ENCODE results near the gene ZBED6.

ZBED6 gene

GRCh38 chr1:203768256-203768655 is 27.2 kb upstream of the ZBED6 start:
- Histone ChIP-seq H3K23ac (ENCODE audit: low read depth, low read length, poor library complexity) (no peak overlapping the region), H3K36me3 (replicated peaks in 1 of 2; ENCODE audit: control insufficient read depth in 2 of 2, insufficient read depth in 2 of 2, low read length in 2 of 2) (no peaks in the 10 kb centered on the region), H2BK120ac (ENCODE audit: low read depth, low read length) (no peak overlapping the region), H4K91ac (ENCODE audit: low read depth, low read length, poor library complexity) (no peak overlapping the region), H4K8ac (ENCODE audit: low read depth, low read length) (no peak overlapping the region), H3K27me3 (ENCODE audit: control insufficient read depth in 3 of 3, insufficient read depth in 3 of 3, low read depth in 1 of 3, low read length in 3 of 3) (peaks cover 0 to 8% (median 0%) of the 10 kb centered on the region in 3 experiments), H2BK15ac (ENCODE audit: low read length) (no peak overlapping the region), H2AFZ (ENCODE audit: low read length) (no peak overlapping the region), H3K4me3 (ENCODE audit: low read length in 2 of 2) (no peak overlapping the region), H3K4ac (ENCODE audit: low read length) (no peak overlapping the region), H3K27ac (replicated peaks; ENCODE audit: low read length) (no peak overlapping the region), H3K18ac (ENCODE audit: low read length) (no peak overlapping the region), H3K4me2 (ENCODE audit: insufficient read depth, low read length, poor library complexity, severe bottlenecking) (no peak overlapping the region), H3K9ac (ENCODE audit: low read depth, low read length, poor library complexity) (no peak overlapping the region), H3K4me1 (ENCODE audit: control insufficient read depth in 2 of 2, insufficient read depth in 1 of 2, low read depth in 1 of 2, low read length in 2 of 2) (peaks cover 0 to 6% of the 10 kb centered on the region in 2 donors), H3K9me3 (replicated peaks in 1 of 2; ENCODE audit: control insufficient read depth in 2 of 2, insufficient read depth in 1 of 2, low read depth in 1 of 2, low read length in 2 of 2) (no peaks in the 10 kb centered on the region), H2AK5ac (ENCODE audit: low read depth, low read length) (no peak overlapping the region), H3K79me1 (ENCODE audit: low read depth, low read length) (no peaks in the 10 kb centered on the region), H2BK12ac (ENCODE audit: low read length) (no peak overlapping the region), H2BK5ac (ENCODE audit: low read length) (no peak overlapping the region), H3K14ac (ENCODE audit: low read length) (no peak overlapping the region)
- DNase-seq (ENCODE audit: low spot score) = no peak
- WGBS, 2 donors (ENCODE audit: extremely low coverage in 2 of 2, insufficient read length in 2 of 2, insufficient replicate concordance in 1 of 2) = no CpG with 5 or more reads among the region's 6 CpGs

GRCh38 chr1:203769505-203770343 is 25.7 kb upstream of the ZBED6 start:
- no peak overlapping the region for H2AK5ac ChIP-seq (ENCODE audit: low read depth, low read length)

DNA sequence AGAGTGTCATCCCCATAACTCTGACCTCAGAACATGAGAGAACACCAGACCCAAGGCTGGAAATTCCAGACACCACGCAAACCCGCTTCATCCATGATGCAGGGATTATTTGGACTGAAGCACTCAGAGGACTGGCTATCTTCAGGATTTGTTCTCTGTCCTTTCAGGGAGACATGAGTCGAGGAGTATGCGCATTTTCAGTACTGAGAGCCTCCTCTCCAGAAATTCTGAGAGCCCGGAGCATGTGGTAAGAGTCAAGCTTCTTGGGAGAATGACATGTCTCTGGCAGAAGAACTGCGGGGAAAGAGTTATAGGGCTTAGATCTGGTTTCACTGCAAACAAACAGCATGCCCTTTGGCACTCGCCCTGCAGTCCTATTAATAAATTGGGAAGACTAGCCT is 23.5 kb upstream of the ZBED6 start:
- Histone ChIP-seq H3K79me1 (ENCODE audit: low read depth, low read length) (no peaks in the 10 kb centered on the region), H2BK120ac (ENCODE audit: low read depth, low read length) (no peak overlapping the region), H3K23ac (ENCODE audit: low read depth, low read length, poor library complexity) (no peak overlapping the region), H3K27me3 (ENCODE audit: control insufficient read depth in 3 of 3, insufficient read depth in 3 of 3, low read depth in 1 of 3, low read length in 3 of 3) (peaks cover 0 to 9% (median 0%) of the 10 kb centered on the region in 3 experiments), H3K4ac (ENCODE audit: low read length) (no peak overlapping the region), H2BK5ac (ENCODE audit: low read length) (no peak overlapping the region), H4K8ac (ENCODE audit: low read depth, low read length) (no peak overlapping the region), H4K91ac (ENCODE audit: low read depth, low read length, poor library complexity) (no peak overlapping the region), H2AFZ (ENCODE audit: low read length) (no peak overlapping the region), H3K9ac (ENCODE audit: low read depth, low read length, poor library complexity) (no peak overlapping the region), H3K9me3 (replicated peaks in 1 of 2; ENCODE audit: control insufficient read depth in 2 of 2, insufficient read depth in 1 of 2, low read depth in 1 of 2, low read length in 2 of 2) (no peaks in the 10 kb centered on the region), H3K4me1 (ENCODE audit: control insufficient read depth in 2 of 2, insufficient read depth in 1 of 2, low read depth in 1 of 2, low read length in 2 of 2) (peaks cover 0 to 6% of the 10 kb centered on the region in 2 donors), H3K4me3 (ENCODE audit: low read length in 2 of 2) (no peak overlapping the region), H3K14ac (ENCODE audit: low read length) (no peak overlapping the region), H2AK5ac (ENCODE audit: low read depth, low read length) (no peak overlapping the region), H3K36me3 (replicated peaks in 1 of 2; ENCODE audit: control insufficient read depth in 2 of 2, insufficient read depth in 2 of 2, low read length in 2 of 2) (no peaks in the 10 kb centered on the region), H3K18ac (ENCODE audit: low read length) (no peak overlapping the region), H2BK15ac (ENCODE audit: low read length) (no peak overlapping the region), H2BK12ac (ENCODE audit: low read length) (no peak overlapping the region), H3K4me2 (ENCODE audit: insufficient read depth, low read length, poor library complexity, severe bottlenecking) (no peak overlapping the region), H3K27ac (replicated peaks; ENCODE audit: low read length) (no peak overlapping the region)
- WGBS, 2 donors (ENCODE audit: extremely low coverage in 2 of 2, insufficient read length in 2 of 2, insufficient replicate concordance in 1 of 2) = no CpG with 5 or more reads among the region's 7 CpGs
- no peak for DNase-seq (ENCODE audit: low spot score)

More at GRCh38 chr1:203769505-203770343, 25.7 kb upstream of the ZBED6 start:
- Histone ChIP-seq H2BK120ac (ENCODE audit: low read depth, low read length) (no peak overlapping the region), H3K23ac (ENCODE audit: low read depth, low read length, poor library complexity) (no peak overlapping the region), H2BK12ac (ENCODE audit: low read length) (no peak overlapping the region), H3K9me3 (replicated peaks in 1 of 2; ENCODE audit: control insufficient read depth in 2 of 2, insufficient read depth in 1 of 2, low read depth in 1 of 2, low read length in 2 of 2) (no peaks in the 10 kb centered on the region), H3K18ac (ENCODE audit: low read length) (no peak overlapping the region), H2BK5ac (ENCODE audit: low read length) (no peak overlapping the region), H3K79me1 (ENCODE audit: low read depth, low read length) (no peaks in the 10 kb centered on the region), H2BK15ac (ENCODE audit: low read length) (no peak overlapping the region), H4K8ac (ENCODE audit: low read depth, low read length) (no peak overlapping the region), H3K14ac (ENCODE audit: low read length) (no peak overlapping the region), H3K27me3 (ENCODE audit: control insufficient read depth in 3 of 3, insufficient read depth in 3 of 3, low read depth in 1 of 3, low read length in 3 of 3) (peaks cover 0 to 9% (median 0%) of the 10 kb centered on the region in 3 experiments), H3K4ac (ENCODE audit: low read length) (no peak overlapping the region), H3K4me1 (ENCODE audit: control insufficient read depth in 2 of 2, insufficient read depth in 1 of 2, low read depth in 1 of 2, low read length in 2 of 2) (peaks cover 0 to 6% of the 10 kb centered on the region in 2 donors), H3K36me3 (replicated peaks in 1 of 2; ENCODE audit: control insufficient read depth in 2 of 2, insufficient read depth in 2 of 2, low read length in 2 of 2) (no peaks in the 10 kb centered on the region), H3K4me3 (ENCODE audit: low read length in 2 of 2) (no peak overlapping the region), H4K91ac (ENCODE audit: low read depth, low read length, poor library complexity) (no peak overlapping the region), H3K9ac (ENCODE audit: low read depth, low read length, poor library complexity) (peak overlapping the region; percentile 47), H2AFZ (ENCODE audit: low read length) (peak overlapping the region; percentile 12), H3K27ac (replicated peaks; ENCODE audit: low read length) (no peak overlapping the region), H3K4me2 (ENCODE audit: insufficient read depth, low read length, poor library complexity, severe bottlenecking) (no peak overlapping the region)
- WGBS, 2 donors (ENCODE audit: extremely low coverage in 2 of 2, insufficient read length in 2 of 2, insufficient replicate concordance in 1 of 2) = no CpG with 5 or more reads among the region's 15 CpGs
- DNase-seq (ENCODE audit: low spot score) = no peak

DNA sequence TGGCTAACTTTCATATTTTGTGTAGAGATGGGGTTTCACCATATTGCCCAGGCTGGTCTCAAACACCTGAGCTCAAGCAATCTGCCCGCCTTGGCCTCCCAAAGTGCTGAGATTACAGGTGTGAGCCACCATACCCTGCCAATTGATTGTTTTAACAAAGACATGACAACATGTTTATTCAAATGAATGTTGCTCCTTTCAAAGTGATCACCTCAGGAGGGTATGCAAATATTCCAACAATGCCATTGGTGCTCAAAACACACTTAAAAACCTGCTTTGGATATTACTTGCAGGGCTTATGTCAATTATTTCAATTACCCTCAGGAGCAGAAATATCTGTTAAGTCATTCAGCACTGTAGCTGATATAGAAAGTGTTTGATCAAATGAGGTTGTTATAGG is 22.6 kb upstream of the ZBED6 start:
- no peak overlapping the region for H3K18ac ChIP-seq (ENCODE audit: low read length)
- H4K8ac ChIP-seq (ENCODE audit: low read depth, low read length) = no peak overlapping the region
- H3K27me3 ChIP-seq (ENCODE audit: control insufficient read depth in 3 of 3, insufficient read depth in 3 of 3, low read depth in 1 of 3, low read length in 3 of 3) = peaks cover 0 to 9% (median 0%) of the 10 kb centered on the region in 3 experiments
- no peaks in the 10 kb centered on the region for H3K79me1 ChIP-seq (ENCODE audit: low read depth, low read length)
- H3K27ac ChIP-seq (replicated peaks; ENCODE audit: low read length) = no peak overlapping the region
- no peaks in the 10 kb centered on the region for H3K9me3 ChIP-seq (replicated peaks in 1 of 2; ENCODE audit: control insufficient read depth in 2 of 2, insufficient read depth in 1 of 2, low read depth in 1 of 2, low read length in 2 of 2)
- no peak overlapping the region for H3K4me2 ChIP-seq (ENCODE audit: insufficient read depth, low read length, poor library complexity, severe bottlenecking)
- no peak overlapping the region for H3K23ac ChIP-seq (ENCODE audit: low read depth, low read length, poor library complexity)
- no peak overlapping the region for H3K9ac ChIP-seq (ENCODE audit: low read depth, low read length, poor library complexity)
- H2AFZ ChIP-seq (ENCODE audit: low read length) = no peak overlapping the region
- no peak overlapping the region for H2BK12ac ChIP-seq (ENCODE audit: low read length)
- H2BK15ac ChIP-seq (ENCODE audit: low read length) = no peak overlapping the region
- H3K4me3 ChIP-seq (ENCODE audit: low read length in 2 of 2) = no peak overlapping the region
- H3K4me1 ChIP-seq (ENCODE audit: control insufficient read depth in 2 of 2, insufficient read depth in 1 of 2, low read depth in 1 of 2, low read length in 2 of 2) = peaks cover 0 to 6% of the 10 kb centered on the region in 2 donors
- no peak for DNase-seq (ENCODE audit: low spot score)
- no peak overlapping the region for H2BK5ac ChIP-seq (ENCODE audit: low read length)
- no peak overlapping the region for H3K4ac ChIP-seq (ENCODE audit: low read length)
- no CpG with 5 or more reads among the region's 1 CpG for WGBS, 2 donors (ENCODE audit: extremely low coverage in 2 of 2, insufficient read length in 2 of 2, insufficient replicate concordance in 1 of 2)
- no peaks in the 10 kb centered on the region for H3K36me3 ChIP-seq (replicated peaks in 1 of 2; ENCODE audit: control insufficient read depth in 2 of 2, insufficient read depth in 2 of 2, low read length in 2 of 2)
- H2BK120ac ChIP-seq (ENCODE audit: low read depth, low read length) = no peak overlapping the region
- no peak overlapping the region for H4K91ac ChIP-seq (ENCODE audit: low read depth, low read length, poor library complexity)
- H2AK5ac ChIP-seq (ENCODE audit: low read depth, low read length) = no peak overlapping the region
- H3K14ac ChIP-seq (ENCODE audit: low read length) = no peak overlapping the region
